ENCODE data around the gene ZXDB. TPM values are rescaled to one million over a fixed set of nuclear protein-coding genes. Genes with fewer than 3 reads are reported as not detected.
A peak's percentile ranks its signal among the peaks of the same experiment; 100 is the strongest.
"Not testable (repeated sequence)": the region's sequence is repeated elsewhere in the genome, so short reads cannot be mapped to it uniquely, and the experiment has no call there.

ZXDB gene
- total and polyA plus RNA-seq, 2 experiments from 2014 or later, result 3.1 to 14.3 TPM

DNA sequence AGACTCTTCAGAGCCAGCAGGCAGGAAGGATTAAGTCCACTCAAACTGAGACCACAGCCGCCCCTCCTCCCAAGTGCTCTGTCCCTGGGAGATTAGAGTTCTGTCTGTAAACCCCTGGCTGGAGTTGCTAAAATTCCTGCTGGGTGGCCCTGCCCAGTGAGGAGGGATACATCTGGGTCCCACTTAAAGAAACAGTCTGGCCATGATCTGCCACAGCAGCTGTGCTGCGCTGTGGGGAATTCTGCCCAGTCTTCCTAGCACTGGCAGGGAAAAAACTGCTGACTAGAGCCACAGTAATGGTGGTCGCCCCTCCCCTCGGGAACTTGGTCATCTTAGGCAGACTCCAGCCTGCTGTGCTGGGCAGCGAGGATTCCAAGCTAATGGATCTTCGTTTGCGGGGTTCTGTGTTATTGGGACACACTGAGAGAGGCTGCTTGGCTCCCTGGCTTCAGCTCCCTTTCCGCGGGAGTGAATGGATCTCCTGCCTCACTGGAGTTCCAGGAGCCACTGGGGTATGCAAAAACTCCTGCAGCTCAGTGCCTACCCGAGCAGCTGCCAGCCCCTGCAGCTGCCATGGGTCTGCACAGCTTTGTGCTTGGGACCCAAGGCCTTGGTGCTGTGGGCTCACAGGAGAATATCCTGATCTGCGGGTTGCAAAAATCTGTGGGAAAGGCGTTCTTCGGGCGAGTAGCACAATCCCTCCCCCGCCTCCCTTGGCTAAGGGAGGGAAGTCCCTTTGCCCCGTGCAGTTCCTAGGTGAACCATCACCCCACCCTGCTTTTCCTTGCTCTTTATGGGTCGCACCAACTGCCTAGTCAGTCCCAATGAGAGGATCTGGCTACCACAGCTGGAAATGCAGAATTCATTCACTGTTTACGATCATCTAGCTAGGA lies 15.7 kb downstream of the ZXDB start:
- H3K4me1 ChIP-seq (ENCODE audit: insufficient read depth), result no peaks in the 10 kb centered on the region
- no peak overlapping the region for H2AFZ ChIP-seq
- H3K79me2 ChIP-seq, result no peaks in the 10 kb centered on the region
- 59% methylated on average over 18 of the region's 18 CpGs for WGBS (ENCODE audit: low lambda C conversion rate, missing lambda C conversion rate)
- no peak overlapping the region for H3K4me3 ChIP-seq
- no peaks in the 10 kb centered on the region for H3K27me3 ChIP-seq
- no peaks in the 10 kb centered on the region for H4K20me1 ChIP-seq (ENCODE audit: insufficient read depth, poor library complexity, severe bottlenecking)
- H3K4me2 ChIP-seq, result peak overlapping the region; percentile 62
- DNase-seq (ENCODE audit: low spot score), result peak; percentile 13
- TF ChIP-seq EZH2 (IDR thresholded peaks at IDR 0.05; ENCODE audit: borderline replicate concordance) (no peak), EZH2phosphoT487 (IDR thresholded peaks at IDR 0.05; ENCODE audit: low read depth, severe bottlenecking, unreplicated experiment) (no peak)
- H3K27ac ChIP-seq, result peak overlapping the region; percentile 22
- H3K36me3 ChIP-seq (replicated peaks; ENCODE audit: insufficient read depth, low read depth), result no peaks in the 10 kb centered on the region
- H3K9me3 ChIP-seq (ENCODE audit: low read depth), result no peaks in the 10 kb centered on the region
- no peaks in the 10 kb centered on the region for H3K9me2 ChIP-seq (replicated peaks; ENCODE audit: insufficient read depth)

DNA sequence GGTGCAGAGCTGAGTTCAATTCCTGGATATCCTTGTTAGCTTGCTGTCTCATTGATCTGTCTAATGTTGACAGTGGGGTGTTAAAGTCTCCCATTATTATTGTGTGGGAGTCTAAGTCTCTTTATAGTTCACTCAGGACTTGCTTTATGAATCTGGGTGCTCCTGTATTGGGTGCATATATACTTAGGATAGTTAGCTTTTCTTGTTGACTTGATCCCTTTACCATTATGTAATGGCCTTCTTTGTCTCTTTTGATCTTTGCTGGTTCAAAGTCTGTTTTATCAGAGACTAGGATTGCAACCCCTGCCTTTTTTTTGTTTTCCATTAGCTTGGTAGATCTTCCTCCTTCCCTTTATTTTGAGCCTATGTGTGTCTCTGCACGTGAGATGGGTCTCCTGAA lies 21.5 kb downstream of the ZXDB start:
- not testable (repeated sequence) for H3K36me3 ChIP-seq (replicated peaks; ENCODE audit: insufficient read depth, low read depth); H3K79me2 ChIP-seq; H3K4me3 ChIP-seq; H3K9me2 ChIP-seq (replicated peaks; ENCODE audit: insufficient read depth); H3K9me3 ChIP-seq (ENCODE audit: low read depth); H4K20me1 ChIP-seq (ENCODE audit: insufficient read depth, poor library complexity, severe bottlenecking); H2AFZ ChIP-seq; H3K4me1 ChIP-seq (ENCODE audit: insufficient read depth); H3K27me3 ChIP-seq; H3K4me2 ChIP-seq; DNase-seq (ENCODE audit: low spot score); H3K27ac ChIP-seq
- WGBS (ENCODE audit: low lambda C conversion rate, missing lambda C conversion rate), result 57% methylated on average over 1 of the region's 1 CpG

DNA sequence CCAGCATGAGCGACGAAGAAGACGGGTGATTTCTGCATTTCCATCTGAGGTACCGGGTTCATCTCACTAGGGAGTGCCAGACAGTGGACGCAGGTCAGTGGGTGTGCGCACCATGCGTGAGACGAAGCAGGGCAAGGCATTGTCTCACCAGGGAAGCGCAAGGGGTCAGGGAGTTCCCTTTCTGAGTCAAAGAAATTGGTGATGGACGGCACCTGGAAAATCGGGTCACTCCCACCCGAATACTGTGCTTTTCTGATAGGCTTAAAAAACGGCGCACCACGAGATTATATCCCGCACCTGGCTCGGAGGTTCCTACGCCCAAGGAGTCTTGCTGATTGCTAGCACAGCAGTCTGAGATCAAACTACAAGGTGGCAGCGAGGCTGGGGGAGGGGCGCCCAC lies 37.6 kb downstream of the ZXDB start:
- H3K4me3 ChIP-seq; H3K4me1 ChIP-seq (ENCODE audit: insufficient read depth); H3K79me2 ChIP-seq; H3K9me2 ChIP-seq (replicated peaks; ENCODE audit: insufficient read depth); H3K36me3 ChIP-seq (replicated peaks; ENCODE audit: insufficient read depth, low read depth); H4K20me1 ChIP-seq (ENCODE audit: insufficient read depth, poor library complexity, severe bottlenecking); H2AFZ ChIP-seq; H3K4me2 ChIP-seq; DNase-seq (ENCODE audit: low spot score); H3K9me3 ChIP-seq (ENCODE audit: low read depth); H3K27me3 ChIP-seq; H3K27ac ChIP-seq: not testable (repeated sequence)
- 95% methylated on average over 20 of the region's 20 CpGs for WGBS (ENCODE audit: low lambda C conversion rate, missing lambda C conversion rate)

DNA sequence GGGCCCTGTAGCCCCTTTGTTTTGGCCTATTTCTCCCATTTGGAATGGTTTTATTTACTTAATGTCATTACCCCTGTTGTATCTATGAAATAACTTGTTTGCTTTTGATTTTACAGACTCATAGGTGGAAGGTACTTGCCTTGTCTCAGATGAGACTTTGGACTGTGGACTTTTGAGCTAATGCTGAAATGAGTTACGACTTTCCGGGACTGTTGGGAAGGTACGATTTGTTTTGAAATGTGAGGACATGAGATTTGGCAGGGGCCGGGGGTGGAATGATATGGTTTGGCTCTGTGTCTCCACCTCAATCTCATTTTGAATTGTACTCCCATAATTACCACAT lies 48.8 kb downstream of the ZXDB start:
- TF ChIP-seq EZH2phosphoT487 (IDR thresholded peaks at IDR 0.05; ENCODE audit: low read depth, severe bottlenecking, unreplicated experiment), result no peak
- TF ChIP-seq, protein P1, sequence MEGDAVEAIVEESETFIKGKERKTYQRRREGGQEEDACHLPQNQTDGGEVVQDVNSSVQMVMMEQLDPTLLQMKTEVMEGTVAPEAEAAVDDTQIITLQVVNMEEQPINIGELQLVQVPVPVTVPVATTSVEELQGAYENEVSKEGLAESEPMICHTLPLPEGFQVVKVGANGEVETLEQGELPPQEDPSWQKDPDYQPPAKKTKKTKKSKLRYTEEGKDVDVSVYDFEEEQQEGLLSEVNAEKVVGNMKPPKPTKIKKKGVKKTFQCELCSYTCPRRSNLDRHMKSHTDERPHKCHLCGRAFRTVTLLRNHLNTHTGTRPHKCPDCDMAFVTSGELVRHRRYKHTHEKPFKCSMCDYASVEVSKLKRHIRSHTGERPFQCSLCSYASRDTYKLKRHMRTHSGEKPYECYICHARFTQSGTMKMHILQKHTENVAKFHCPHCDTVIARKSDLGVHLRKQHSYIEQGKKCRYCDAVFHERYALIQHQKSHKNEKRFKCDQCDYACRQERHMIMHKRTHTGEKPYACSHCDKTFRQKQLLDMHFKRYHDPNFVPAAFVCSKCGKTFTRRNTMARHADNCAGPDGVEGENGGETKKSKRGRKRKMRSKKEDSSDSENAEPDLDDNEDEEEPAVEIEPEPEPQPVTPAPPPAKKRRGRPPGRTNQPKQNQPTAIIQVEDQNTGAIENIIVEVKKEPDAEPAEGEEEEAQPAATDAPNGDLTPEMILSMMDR (IDR thresholded peaks at IDR 0.05; ENCODE audit: poor library complexity), result no peak
- Histone ChIP-seq H3K4me2 (no peak overlapping the region), H3K79me2 (no peaks in the 10 kb centered on the region), H2AFZ (no peak overlapping the region), H3K4me1 (ENCODE audit: insufficient read depth) (no peaks in the 10 kb centered on the region), H3K9me3 (ENCODE audit: low read depth) (peaks cover 8% of the 10 kb centered on the region), H3K27me3 (no peaks in the 10 kb centered on the region), H3K4me3 (no peak overlapping the region), H3K36me3 (replicated peaks; ENCODE audit: insufficient read depth, low read depth) (no peaks in the 10 kb centered on the region), H4K20me1 (ENCODE audit: insufficient read depth, poor library complexity, severe bottlenecking) (no peaks in the 10 kb centered on the region), H3K9me2 (replicated peaks; ENCODE audit: insufficient read depth) (no peaks in the 10 kb centered on the region), H3K27ac (peak overlapping the region; percentile 30)
- DNase-seq (ENCODE audit: low spot score), result no peak
- 76% methylated on average over 4 of the region's 4 CpGs for WGBS (ENCODE audit: low lambda C conversion rate, missing lambda C conversion rate)

DNA sequence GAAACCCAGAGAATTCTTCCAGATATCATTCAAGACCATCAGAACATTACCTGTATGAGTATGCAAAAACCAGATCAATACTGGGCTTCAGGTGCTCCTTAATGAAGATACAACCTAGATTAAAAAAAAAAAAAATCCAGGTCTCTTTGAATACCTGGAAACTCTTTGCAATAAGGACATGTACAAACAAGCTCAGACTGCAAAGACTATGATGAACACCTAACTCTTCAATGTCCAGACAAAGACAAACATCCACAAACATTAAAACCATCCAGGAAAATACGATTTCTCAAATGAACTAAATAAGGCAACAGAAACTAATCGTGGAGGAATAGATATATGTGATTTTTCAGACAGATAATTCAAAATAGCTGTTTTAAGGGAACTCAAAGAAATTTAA lies 49.5 kb downstream of the ZXDB start:
- Histone ChIP-seq H3K36me3 (replicated peaks; ENCODE audit: insufficient read depth, low read depth) (no peaks in the 10 kb centered on the region), H3K27me3 (no peaks in the 10 kb centered on the region), H3K4me3 (no peak overlapping the region), H3K4me2 (no peak overlapping the region), H2AFZ (no peak overlapping the region), H4K20me1 (ENCODE audit: insufficient read depth, poor library complexity, severe bottlenecking) (no peaks in the 10 kb centered on the region), H3K27ac (peak overlapping the region; percentile 30), H3K4me1 (ENCODE audit: insufficient read depth) (no peaks in the 10 kb centered on the region), H3K9me3 (ENCODE audit: low read depth) (peaks cover 8% of the 10 kb centered on the region), H3K9me2 (replicated peaks; ENCODE audit: insufficient read depth) (no peaks in the 10 kb centered on the region), H3K79me2 (no peaks in the 10 kb centered on the region)
- no peak for DNase-seq (ENCODE audit: low spot score)
- 57% methylated on average over 2 of the region's 2 CpGs for WGBS (ENCODE audit: low lambda C conversion rate, missing lambda C conversion rate)
- TF ChIP-seq EZH2 (IDR thresholded peaks at IDR 0.05; ENCODE audit: borderline replicate concordance), result no peak
- TF ChIP-seq, protein P1 (IDR thresholded peaks at IDR 0.05; ENCODE audit: poor library complexity), result no peak
- no peak for TF ChIP-seq EZH2phosphoT487 (IDR thresholded peaks at IDR 0.05; ENCODE audit: low read depth, severe bottlenecking, unreplicated experiment)

Measured in hepatocyte (in vitro differentiated cells).